ENCODE data around the gene GALE.
"Not testable (repeated sequence)": the region's sequence is repeated elsewhere in the genome, so short reads cannot be mapped to it uniquely, and the experiment has no call there.

The GALE gene

GRCh38 chr1:23794732-23795182, 5.8 kb downstream of the GALE start:
- not testable (repeated sequence) for DNase-seq (ENCODE audit: low read depth)

DNA sequence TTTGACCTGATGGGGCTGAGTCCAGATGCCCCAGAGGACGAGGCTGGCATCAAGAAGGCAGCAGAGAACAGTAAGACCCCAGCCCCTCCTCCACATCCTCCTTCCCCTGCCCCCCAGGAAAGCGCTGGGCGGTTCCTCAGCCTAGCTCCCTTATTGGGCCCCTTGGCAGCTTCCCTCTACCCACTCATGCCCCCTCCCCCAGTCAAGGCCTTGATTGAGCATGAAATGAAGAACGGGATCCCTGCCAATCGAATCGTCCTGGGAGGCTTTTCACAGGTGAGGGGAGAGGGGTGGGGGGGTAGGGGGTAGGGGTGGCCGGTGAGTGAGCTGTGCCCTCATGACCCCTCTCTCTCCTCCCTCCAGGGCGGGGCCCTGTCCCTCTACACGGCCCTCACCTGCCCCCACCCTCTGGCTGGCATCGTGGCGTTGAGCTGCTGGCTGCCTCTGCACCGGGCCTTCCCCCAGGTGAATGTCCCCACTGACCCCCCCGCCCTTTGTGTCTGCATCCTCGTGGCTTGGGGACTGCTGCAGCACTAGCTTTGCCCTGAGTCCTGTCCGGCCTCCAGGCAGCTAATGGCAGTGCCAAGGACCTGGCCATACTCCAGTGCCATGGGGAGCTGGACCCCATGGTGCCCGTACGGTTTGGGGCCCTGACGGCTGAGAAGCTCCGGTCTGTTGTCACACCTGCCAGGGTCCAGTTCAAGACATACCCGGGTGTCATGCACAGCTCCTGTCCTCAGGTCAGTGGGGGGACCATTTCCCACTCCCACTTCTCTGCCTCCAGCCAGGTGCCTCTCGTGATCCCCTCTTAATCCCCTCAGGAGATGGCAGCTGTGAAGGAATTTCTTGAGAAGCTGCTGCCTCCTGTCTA, 6.5 kb downstream of the GALE start:
- no peak for DNase-seq (ENCODE audit: low read depth)

More at GRCh38 chr1:23794732-23795182, 5.8 kb downstream of the GALE start:
- not testable (repeated sequence) for H3K4me3 ChIP-seq (ENCODE audit: low read depth, low read length)

DNA sequence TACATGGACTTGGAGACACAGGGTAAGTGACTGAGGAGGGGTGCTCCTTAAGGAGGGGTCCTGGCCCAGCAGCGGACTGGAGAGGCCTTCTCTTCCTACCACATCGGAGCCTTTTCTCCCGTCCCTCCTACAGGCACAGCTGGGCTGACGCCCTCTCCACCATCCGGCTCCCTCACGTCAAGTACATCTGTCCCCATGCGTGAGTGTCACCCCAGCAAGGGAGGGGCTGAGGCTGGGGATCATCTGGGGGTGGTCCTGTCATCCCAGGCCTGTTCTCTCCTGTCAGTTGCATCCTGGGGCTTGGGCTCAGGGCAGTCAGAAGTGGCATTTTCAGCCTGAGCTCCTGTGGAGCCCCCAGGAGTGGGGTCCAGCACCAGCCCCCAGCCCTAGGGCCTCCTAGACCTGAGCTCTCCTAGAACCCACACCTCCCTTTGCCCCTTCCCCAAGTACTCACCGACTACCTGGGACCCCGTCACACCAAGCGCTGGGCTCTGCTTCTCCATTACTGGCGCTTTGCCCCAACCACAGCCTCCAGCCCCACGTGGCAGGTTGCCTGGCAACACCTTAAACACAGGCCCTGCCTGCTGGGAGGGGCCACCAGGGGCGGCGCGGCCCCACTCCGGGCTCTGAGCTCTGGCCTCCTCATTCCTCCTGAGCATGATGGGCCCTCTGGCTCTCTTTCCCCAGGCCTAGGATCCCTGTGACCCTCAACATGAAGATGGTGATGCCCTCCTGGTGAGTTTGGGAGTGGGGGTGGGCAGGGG, 7.4 kb downstream of the GALE start:
- H3K4me3 ChIP-seq (ENCODE audit: low read depth, low read length) = no peak overlapping the region

More for the DNA sequence above, 6.5 kb downstream of the GALE start:
- no peak overlapping the region for H3K4me3 ChIP-seq (ENCODE audit: low read depth, low read length)

DNA sequence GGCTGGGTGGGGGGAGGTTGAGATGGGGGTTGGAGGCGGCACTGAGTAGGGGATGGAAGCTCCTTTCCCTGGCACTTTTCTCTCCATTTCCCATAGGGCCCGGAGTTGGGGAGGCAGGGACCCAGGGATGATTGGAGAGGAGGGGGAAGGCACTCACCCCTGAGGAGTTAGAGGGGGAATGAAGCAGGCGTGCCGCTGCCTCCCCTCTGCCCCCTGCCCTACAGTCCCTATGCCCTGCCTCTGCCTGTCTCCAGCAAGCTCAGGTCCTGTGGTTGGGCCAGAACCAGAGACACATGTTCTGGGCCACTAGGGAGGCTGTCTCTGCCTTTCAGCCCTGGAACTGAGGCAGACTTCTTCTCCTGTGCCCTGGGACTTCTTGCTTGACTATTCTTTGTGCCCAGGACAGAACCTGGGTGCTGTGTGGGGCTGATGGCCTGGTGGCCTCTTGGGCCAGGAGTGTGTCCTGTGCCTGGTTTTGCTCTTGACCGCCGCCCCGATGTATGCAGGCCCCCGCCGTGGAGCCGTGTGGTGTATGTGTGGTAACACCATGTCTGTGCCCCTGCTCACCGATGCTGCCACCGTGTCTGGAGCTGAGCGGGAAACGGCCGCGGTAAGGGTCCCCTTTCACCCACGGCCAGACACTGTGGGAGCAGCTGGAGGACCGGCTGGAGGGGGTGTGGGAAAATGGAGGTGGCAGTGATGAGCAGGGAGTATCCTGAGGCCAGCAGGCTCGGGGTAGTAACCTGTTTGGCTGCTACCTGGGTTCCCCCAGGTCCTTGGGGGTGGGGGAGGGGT, 8.2 kb downstream of the GALE start:
- no peak for DNase-seq (ENCODE audit: low read depth)
- peak overlapping the region; percentile 95 for H3K4me3 ChIP-seq (ENCODE audit: low read depth, low read length)

More for the DNA sequence above, 7.4 kb downstream of the GALE start:
- no peak for DNase-seq (ENCODE audit: low read depth)

GRCh38 chr1:23791516-23792047, 9.0 kb downstream of the GALE start:
- no peak for DNase-seq (ENCODE audit: low read depth)
- H3K4me3 ChIP-seq (ENCODE audit: low read depth, low read length) = peak overlapping the region; percentile 95

GRCh38 chr1:23790696-23791515, 9.6 kb downstream of the GALE start, which contains the start of gene LYPLA2:
Gene LYPLA2, plus strand, starts transcription at chr1:23791145. Its CDS starts 1,538 bp downstream, at chr1:23792683.
- DNase-seq (ENCODE audit: low read depth) = peak; percentile 67
- H3K4me3 ChIP-seq (ENCODE audit: low read depth, low read length) = peak within 1 kb of the TSS; percentile 95

DNA sequence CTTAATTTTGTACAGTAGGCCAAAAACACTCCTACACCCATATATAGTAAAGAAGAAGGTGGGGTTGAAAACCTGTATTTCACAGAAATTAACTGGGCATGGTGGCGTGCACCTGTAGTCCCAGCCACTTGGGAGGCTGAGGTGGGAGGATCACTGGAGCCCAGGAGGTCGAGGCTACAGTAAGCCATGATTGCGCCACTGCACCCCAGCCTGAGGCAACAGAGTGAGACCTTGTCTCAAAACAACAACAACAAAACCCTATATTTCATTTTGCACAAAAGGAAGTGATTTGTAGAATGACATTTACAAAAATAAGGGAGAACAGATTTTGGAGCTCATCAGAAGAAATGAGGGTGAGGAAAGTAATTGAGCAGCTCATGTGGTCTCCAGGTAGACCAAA, 11.9 kb downstream of the GALE start:
- H3K4me3 ChIP-seq (ENCODE audit: low read depth, low read length) = no peak overlapping the region
- DNase-seq (ENCODE audit: low read depth) = no peak

DNA sequence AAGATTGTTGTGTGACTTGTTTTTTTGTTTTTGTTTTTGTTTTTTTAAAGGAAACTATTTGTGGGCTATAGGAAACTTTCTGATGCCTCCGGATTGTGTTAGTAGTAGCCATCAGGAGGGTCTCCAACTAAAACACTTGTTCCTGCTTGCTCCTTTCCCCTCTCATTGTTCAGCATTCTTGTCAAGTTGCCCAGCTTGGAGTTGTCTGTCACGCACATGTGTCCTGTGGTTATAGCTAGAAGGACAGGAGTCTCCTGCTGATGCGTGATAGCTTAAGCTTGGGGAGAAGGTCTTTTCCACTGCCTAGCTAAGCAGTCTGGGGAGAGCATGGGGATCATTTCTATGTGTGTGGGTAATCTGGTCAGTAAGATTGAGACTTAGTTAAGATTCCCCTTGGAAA, 12.9 kb downstream of the GALE start:
- no peak overlapping the region for H3K4me3 ChIP-seq (ENCODE audit: low read depth, low read length)
- no peak for DNase-seq (ENCODE audit: low read depth)

GRCh38 chr1:23784846-23785245, 15.7 kb downstream of the GALE start:
- no peak overlapping the region for H3K4me3 ChIP-seq (ENCODE audit: low read depth, low read length)
- DNase-seq (ENCODE audit: low read depth) = no peak

- not testable (repeated sequence) for H3K4me3 ChIP-seq (ENCODE audit: low read depth, low read length); DNase-seq (ENCODE audit: low read depth)
Measured at GRCh38 chr1:23783141-23783540, 17.4 kb downstream of the GALE start.

DNA sequence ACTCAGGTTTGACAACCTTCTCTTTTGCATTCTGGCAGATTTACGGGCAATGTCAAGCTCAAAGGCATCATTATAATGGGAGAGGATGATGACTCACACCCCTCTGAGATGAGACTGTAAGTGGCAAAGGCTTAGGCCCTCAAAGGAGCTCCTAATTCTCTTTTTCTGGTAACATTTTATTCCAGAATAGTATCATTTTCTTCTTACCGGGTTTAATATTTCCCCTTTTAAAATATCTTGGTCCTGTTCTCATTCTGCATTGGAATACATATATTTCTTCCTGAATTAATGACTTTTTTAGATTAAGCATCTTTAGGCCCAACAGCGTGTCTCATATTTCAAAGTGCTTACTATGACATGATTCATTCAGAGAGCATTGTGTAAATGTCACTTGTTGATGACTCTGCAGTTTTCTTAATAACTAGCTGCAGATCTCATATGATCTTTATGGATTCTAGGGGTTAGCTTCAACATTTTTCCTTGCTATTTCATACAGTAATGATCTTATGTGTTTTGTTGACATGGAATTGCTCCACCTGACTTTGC, 20.7 kb downstream of the GALE start:
- H3K4me3 ChIP-seq (ENCODE audit: low read depth, low read length) = peak overlapping the region; percentile 73
- no peak for DNase-seq (ENCODE audit: low read depth)

GRCh38 chr1:23777979-23778814, 22.4 kb downstream of the GALE start, which contains the start of gene PITHD1:
Gene PITHD1, plus strand, starts transcription at chr1:23778418. Its CDS starts 98 bp downstream, at chr1:23778516.
- no peak for DNase-seq (ENCODE audit: low read depth)
- peak within 1 kb of the TSS; percentile 73 for H3K4me3 ChIP-seq (ENCODE audit: low read depth, low read length)

GRCh38 chr1:23776217-23776616, 24.3 kb downstream of the GALE start:
- no peak for DNase-seq (ENCODE audit: low read depth)
- no peak overlapping the region for H3K4me3 ChIP-seq (ENCODE audit: low read depth, low read length)

GRCh38 chr1:23774174-23774880, 26.2 kb downstream of the GALE start:
- no peak for DNase-seq (ENCODE audit: low read depth)
- no peak overlapping the region for H3K4me3 ChIP-seq (ENCODE audit: low read depth, low read length)

GRCh38 chr1:23772854-23773242, 27.7 kb downstream of the GALE start:
- no peak for DNase-seq (ENCODE audit: low read depth)
- H3K4me3 ChIP-seq (ENCODE audit: low read depth, low read length) = no peak overlapping the region

DNA sequence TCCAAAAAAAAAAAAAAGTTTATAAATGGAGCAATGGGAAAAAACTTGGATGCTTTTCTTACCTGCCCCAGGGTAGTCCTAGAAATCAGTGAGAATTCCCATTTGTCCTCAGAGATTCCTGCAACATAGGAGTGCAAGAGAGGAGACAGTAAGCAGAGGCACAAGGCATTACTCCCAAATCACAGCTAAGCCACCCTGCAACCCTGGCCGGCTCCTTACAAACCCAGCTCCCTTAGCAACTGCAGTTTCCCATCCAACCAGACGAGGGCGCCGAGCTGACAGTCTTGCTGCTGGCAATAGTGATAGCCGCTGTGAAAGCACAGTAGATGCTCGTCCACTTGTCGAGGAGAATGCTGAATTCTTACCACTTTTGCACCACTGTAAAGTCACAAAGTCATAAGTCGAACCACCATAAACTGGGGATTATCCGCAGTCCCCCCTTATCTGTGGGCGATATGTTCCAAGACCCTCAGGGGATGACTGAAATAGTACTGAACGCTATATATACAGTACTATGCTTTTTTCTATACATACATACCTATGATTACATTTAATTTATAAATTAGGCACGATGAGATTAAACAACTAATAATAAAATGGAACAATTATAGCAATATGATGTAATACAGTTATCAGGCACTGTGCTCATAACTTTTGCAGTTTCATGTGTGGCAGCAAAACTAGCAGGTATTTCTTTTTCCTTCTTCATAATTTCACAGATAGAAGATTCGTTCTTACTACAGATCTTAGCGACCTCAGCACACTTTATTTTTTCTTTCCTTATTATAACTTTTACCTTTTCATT, 28.3 kb downstream of the GALE start:
- H3K4me3 ChIP-seq (ENCODE audit: low read depth, low read length) = no peak overlapping the region
- DNase-seq (ENCODE audit: low read depth) = no peak
